Keratinocyte (primary cell): ENCODE results near the gene ALOX5.

ENCODE experiments used
- EZH2 ChIP-seq: IDR thresholded peaks from one replicate; pipeline ENCODE4 v1.6.1; 2012; ENCODE audit warnings: inconsistent platforms, mild to moderate bottlenecking, low read length, moderate library complexity
- TF ChIP-seq, protein P1 (sequence below), 3 experiments: IDR thresholded peaks in 1 of 3; conservative IDR thresholded peaks in 1 of 3; optimal IDR thresholded peaks in 1 of 3; 2 replicates in 2 of 3; 3 replicates in 1 of 3; pipeline versions ENCODE3 to v1.5.1; 2011; ENCODE audit warnings: low read length in 3 of 3, mild to moderate bottlenecking in 3 of 3, moderate library complexity in 2 of 3, control low read depth in 1 of 3, inconsistent platforms in 1 of 3; ENCODE audit not compliant: insufficient read depth in 2 of 3; ENCODE audit errors: extremely low read depth in 1 of 3

DNA sequence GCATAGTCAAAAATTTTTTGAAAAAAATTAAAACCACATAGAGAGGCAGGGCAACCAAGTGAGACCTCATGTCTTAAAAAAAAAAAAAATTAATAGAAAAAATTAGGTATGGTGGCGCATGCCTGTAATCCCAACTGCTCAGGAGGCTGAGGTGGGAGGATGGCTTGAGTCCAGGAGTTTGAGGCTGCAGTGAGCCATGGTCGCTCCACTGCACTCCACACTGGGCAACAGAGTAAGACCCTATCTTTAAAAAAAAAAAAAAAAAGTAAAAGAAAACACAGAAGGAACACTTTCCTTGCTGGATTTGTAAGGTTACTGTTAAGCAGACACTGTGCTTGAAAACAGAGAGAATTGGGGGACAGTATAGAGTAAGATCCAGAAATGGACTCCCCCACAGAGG lies 58.1 kb downstream of the ALOX5 start:
- no peak for TF ChIP-seq EZH2
- TF ChIP-seq, protein P1, sequence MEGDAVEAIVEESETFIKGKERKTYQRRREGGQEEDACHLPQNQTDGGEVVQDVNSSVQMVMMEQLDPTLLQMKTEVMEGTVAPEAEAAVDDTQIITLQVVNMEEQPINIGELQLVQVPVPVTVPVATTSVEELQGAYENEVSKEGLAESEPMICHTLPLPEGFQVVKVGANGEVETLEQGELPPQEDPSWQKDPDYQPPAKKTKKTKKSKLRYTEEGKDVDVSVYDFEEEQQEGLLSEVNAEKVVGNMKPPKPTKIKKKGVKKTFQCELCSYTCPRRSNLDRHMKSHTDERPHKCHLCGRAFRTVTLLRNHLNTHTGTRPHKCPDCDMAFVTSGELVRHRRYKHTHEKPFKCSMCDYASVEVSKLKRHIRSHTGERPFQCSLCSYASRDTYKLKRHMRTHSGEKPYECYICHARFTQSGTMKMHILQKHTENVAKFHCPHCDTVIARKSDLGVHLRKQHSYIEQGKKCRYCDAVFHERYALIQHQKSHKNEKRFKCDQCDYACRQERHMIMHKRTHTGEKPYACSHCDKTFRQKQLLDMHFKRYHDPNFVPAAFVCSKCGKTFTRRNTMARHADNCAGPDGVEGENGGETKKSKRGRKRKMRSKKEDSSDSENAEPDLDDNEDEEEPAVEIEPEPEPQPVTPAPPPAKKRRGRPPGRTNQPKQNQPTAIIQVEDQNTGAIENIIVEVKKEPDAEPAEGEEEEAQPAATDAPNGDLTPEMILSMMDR (optimal IDR thresholded peaks at IDR 0.05 in 1 of 3, IDR thresholded peaks at IDR 0.05 in 1 of 3, conservative IDR thresholded peaks at IDR 0.05 in 1 of 3; ENCODE audit: extremely low read depth in 1 of 3, insufficient read depth in 2 of 3, low read length in 3 of 3): no peak
